HepG2 (cell line): ENCODE data around the gene MINDY1. TPM values are rescaled to one million over a fixed set of nuclear protein-coding genes. Genes with fewer than 3 reads are reported as not detected.

Source experiments
- ATAC-seq: fragments of 200-7000 bp; cut with Tn5 transposase; 3 replicates; pipeline ENCODE4 v1.9.1; 2020; ENCODE audit warnings: mild to moderate bottlenecking, moderate library complexity
- BruUV-seq: library from RNA; stranded (reverse); fragments of 400-500 nt; replicated peaks from 2 replicates; lab custom pipeline; 2021; lab: Mats Ljungman, UMichigan
- CTCF ChIA-PET: fragments of 300-600 bp; formaldehyde crosslinking; extraction: SDS; loops from one replicate; lab custom pipeline; 2021; ENCODE audit warnings: low total read pairs, inconsistent platforms, low intra/inter-chr PET ratio; lab: Yijun Ruan, JAX
- POLR2A ChIA-PET: fragments of 350-600 bp; sonication (Branson Sonifier 250); formaldehyde crosslinking; loops from one replicate; lab custom pipeline; 2020; ENCODE audit warnings: antibody characterized with exemption, inconsistent platforms; lab: Yijun Ruan, JAX
- DNase-seq: peaks from one replicate; pipeline ENCODE4 v3.0.0-alpha.2; 2015; ENCODE audit warnings: low spot score
- FAIRE-seq: peaks from 3 replicates; lab custom pipeline; 2011; peaks lifted over from hg19 to GRCh38; lab: Jason Lieb, UNC
- H2AFZ ChIP-seq: one replicate; pipeline ENCODE4 v1.6.1; 2011; ENCODE audit warnings: low read length, inconsistent platforms
- H3K27ac ChIP-seq: fragments of 300-600 bp; 3 replicates; pipeline ENCODE4 v1.8.0; 2011; ENCODE audit warnings: mixed run types, mild to moderate bottlenecking, mixed read lengths, low read length, inconsistent platforms; ENCODE audit not compliant: insufficient read depth; ENCODE audit errors: extremely low read length
- H3K27me3 ChIP-seq, 2 experiments: fragments of 200-600 bp in 1 of 2; 2 replicates in 1 of 2; 3 replicates in 1 of 2; pipeline versions ENCODE4 v1.6.0 to v1.8.0; 2011; ENCODE audit warnings: low read length in 2 of 2, mild to moderate bottlenecking in 2 of 2, moderate library complexity in 2 of 2, inconsistent platforms in 1 of 2; ENCODE audit not compliant: insufficient read depth in 2 of 2, control insufficient read depth in 1 of 2
- H3K36me3 ChIP-seq, 2 experiments: fragments of 200-600 bp in 1 of 2; replicated peaks in 1 of 2; 2 replicates in 1 of 2; 3 replicates in 1 of 2; pipeline versions ENCODE4 v1.5.1 to v1.8.0; 2011; ENCODE audit warnings: low read length in 2 of 2, inconsistent platforms in 1 of 2; ENCODE audit not compliant: insufficient read depth in 2 of 2, control insufficient read depth in 1 of 2
- H3K4me1 ChIP-seq: 2 replicates; pipeline ENCODE4 v1.5.1; 2012; ENCODE audit warnings: low read length, inconsistent platforms; ENCODE audit not compliant: insufficient read depth
- H3K4me2 ChIP-seq: 2 replicates; pipeline ENCODE4 v1.6.0; 2011; ENCODE audit warnings: low read depth, low read length, inconsistent platforms
- H3K4me3 ChIP-seq, 3 experiments: fragments of 200-600 bp in 1 of 3; sonication (generic), shearing (Covaris generic) in 1 of 3; replicated peaks in 1 of 3; 2 replicates each; pipeline ENCODE4 v1.5.1; 2011 to 2016; ENCODE audit warnings: low read length in 3 of 3, inconsistent platforms in 2 of 3, low read depth in 2 of 3, mild to moderate bottlenecking in 2 of 3, control low read depth in 1 of 3, mixed read lengths in 1 of 3; ENCODE audit not compliant: insufficient read depth in 1 of 3
- H3K79me2 ChIP-seq: one replicate; pipeline ENCODE4 v1.6.1; 2011; ENCODE audit warnings: low read length, inconsistent platforms; ENCODE audit not compliant: insufficient read depth
- H3K9ac ChIP-seq: 2 replicates; pipeline ENCODE4 v1.6.0; 2011; ENCODE audit warnings: mild to moderate bottlenecking, low read depth, low read length, inconsistent platforms; ENCODE audit not compliant: insufficient read depth
- H3K9me3 ChIP-seq: 2 replicates; pipeline ENCODE4 v1.5.1; 2012; ENCODE audit warnings: mild to moderate bottlenecking, low read length
- H4K20me1 ChIP-seq: 2 replicates; pipeline ENCODE4 v1.6.0; 2011; ENCODE audit warnings: inconsistent platforms, mild to moderate bottlenecking, low read length, moderate library complexity; ENCODE audit not compliant: insufficient read depth
- GPN1 ChIP-seq: sonication (generic); formaldehyde crosslinking; IDR thresholded peaks from 2 replicates; pipeline ENCODE4 v1.5.1; 2020; ENCODE audit warnings: missing genetic modification reagents, borderline replicate concordance
- RBFOX2 ChIP-seq: fragments of 200-400 bp; formaldehyde crosslinking; IDR thresholded peaks from 2 replicates; pipeline ENCODE4 v1.6.1; 2017; ENCODE audit warnings: low read depth, mild to moderate bottlenecking, low read length
- RBM22 ChIP-seq: fragments of 200-400 bp; formaldehyde crosslinking; optimal IDR thresholded peaks from 2 replicates; pipeline ENCODE3; 2017; ENCODE audit warnings: mild to moderate bottlenecking, low read length, moderate library complexity
- SRY ChIP-seq: sonication (generic); formaldehyde crosslinking; IDR thresholded peaks from 2 replicates; pipeline ENCODE4 v1.8.0; 2022; ENCODE audit warnings: mild to moderate bottlenecking, missing genetic modification reagents
- ZNF484 ChIP-seq: sonication (generic); formaldehyde crosslinking; IDR thresholded peaks from 2 replicates; pipeline ENCODE4 v1.5.1; 2020; ENCODE audit warnings: mild to moderate bottlenecking, low read depth, missing genetic modification reagents, borderline replicate concordance
- ZNF652 ChIP-seq: IDR thresholded peaks from 2 replicates; pipeline ENCODE4 v1.6.1; 2016; ENCODE audit warnings: low read depth, borderline replicate concordance
- ZNF7 ChIP-seq: IDR thresholded peaks from 2 replicates; pipeline ENCODE4 v1.6.1; 2016; ENCODE audit warnings: missing biosample characterization, missing genetic modification reagents
- ZNF891 ChIP-seq: sonication (generic); formaldehyde crosslinking; IDR thresholded peaks from 2 replicates; pipeline ENCODE4 v1.5.0; 2020; ENCODE audit warnings: mild to moderate bottlenecking, missing genetic modification reagents
- WGBS: methylation state at CpG from one replicate; pipeline ENCODE4 v1.1.6; 2017; ENCODE audit warnings: low lambda C conversion rate; 5-methylcytosine and 5-hydroxymethylcytosine counted together
- in situ Hi-C: cut with HindIII; loops from 2 replicates; pipeline ENCODE4 v1.10.0; 2017; ENCODE audit warnings: low pct_unique_long_range_greater_than_20kb; ENCODE audit not compliant: extremely low pct_ligation_motif_present
- intact Hi-C: fragments of 100-400 bp; cut with micrococcal nuclease; formaldehyde crosslinking; loops from one replicate; pipeline ENCODE4 v1.10.0; 2022; ENCODE audit not compliant: unreplicated experiment
- polyA plus RNA-seq, 8 experiments: library from polyadenylated mRNA; depleted of rRNA in 3 of 8; stranded (reverse) in 7 of 8; unstranded in 1 of 8; fragments of >200 nt; fragmentation: Illumina TruSeq in 4 of 8; extraction: Trizol in 4 of 8; gene quantifications; 2 replicates each; pipeline versions ENCODE4 v1.2.1 to v1.2.3, GENCODE V29; 2011 to 2016; ENCODE audit warnings: low read depth in 4 of 8, missing spikeins in 1 of 8, mixed read lengths in 1 of 8; ENCODE audit not compliant: insufficient read depth in 1 of 8
- total RNA-seq, 5 experiments: library from RNA; depleted of rRNA; stranded (reverse); fragments of >200 nt; fragmentation: Illumina TruSeq; extraction: Trizol; gene quantifications; 2 replicates each; pipeline ENCODE4 v1.2.3, GENCODE V29; 2016; ENCODE audit warnings: low read depth in 1 of 5
- TF ChIP-seq, protein P1 (sequence below): sonication (generic); formaldehyde crosslinking; IDR thresholded peaks from 2 replicates; pipeline ENCODE4 v1.4.0; 2020; ENCODE audit warnings: missing genetic modification reagents
- TF ChIP-seq, protein P2 (sequence below): sonication (generic); formaldehyde crosslinking; IDR thresholded peaks from 2 replicates; pipeline ENCODE4 v1.4.0; 2020; ENCODE audit warnings: mild to moderate bottlenecking, missing genetic modification reagents, borderline replicate concordance

MINDY1 gene
- total and polyA plus RNA-seq, 2 of the 13 experiments (the other 11 are each of a cell fraction or from before 2014, with no cell fraction given), result 11.1 to 15.0 TPM

DNA sequence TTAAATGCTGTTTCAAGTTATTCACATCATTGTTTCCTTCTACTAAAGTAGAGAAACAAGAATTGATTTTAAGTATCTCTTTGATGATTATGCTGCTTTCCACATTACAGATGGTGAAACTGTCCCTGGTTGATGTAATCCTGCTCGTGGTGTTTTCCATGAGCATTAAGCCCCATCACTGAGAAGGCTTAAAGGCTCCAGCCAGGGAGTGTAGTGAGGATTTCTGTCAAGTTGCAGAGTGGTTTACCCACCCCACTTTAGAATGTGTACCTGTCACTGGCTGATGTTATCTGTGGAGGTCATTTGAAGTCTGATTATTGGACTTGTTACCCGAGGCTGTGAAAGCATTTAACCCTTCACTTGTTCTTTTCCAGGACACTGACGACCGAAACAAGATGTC is 44.9 kb downstream of the MINDY1 start:
- no peak for DNase-seq
- intact Hi-C loops (no loop called here), in situ Hi-C loops (no loop called here)
- ChIA-PET POLR2A (interaction anchor here (1.0 to 3.0 kb wide), 5 partner anchors 9 to 45 kb away, joined by 3 to 12 read pairs (median 5); partner anchors contain the start of genes ANXA9, CERS2 and MINDY1), CTCF (interaction anchor here (0.9 kb wide), 1 partner anchor 18 kb away, joined by 5 read pairs; no protein-coding TSS in a partner anchor)
- Histone ChIP-seq H4K20me1 (0 out of 2 replicates have a peak, but pooled peaks cover 8% of the 10 kb centered on the region), H3K9ac (no peak overlapping the region), H3K4me1 (peaks cover 12% of the 10 kb centered on the region; the same call in 1 of the 2 replicates), H3K27ac (no peak overlapping the region), H3K9me3 (no peaks in the 10 kb centered on the region), H3K4me2 (no peak overlapping the region), H3K27me3 (no peaks in the 10 kb centered on the region), H2AFZ (no peak overlapping the region), H3K36me3 (peaks cover 31 to 75% of the 10 kb centered on the region in 2 experiments), H3K4me3 (no peak overlapping the region), H3K79me2 (no peaks in the 10 kb centered on the region)
- peak; percentile 53 for ATAC-seq
- WGBS, result 69% methylated on average over 4 of the region's 4 CpGs
- TF ChIP-seq, protein P1, sequence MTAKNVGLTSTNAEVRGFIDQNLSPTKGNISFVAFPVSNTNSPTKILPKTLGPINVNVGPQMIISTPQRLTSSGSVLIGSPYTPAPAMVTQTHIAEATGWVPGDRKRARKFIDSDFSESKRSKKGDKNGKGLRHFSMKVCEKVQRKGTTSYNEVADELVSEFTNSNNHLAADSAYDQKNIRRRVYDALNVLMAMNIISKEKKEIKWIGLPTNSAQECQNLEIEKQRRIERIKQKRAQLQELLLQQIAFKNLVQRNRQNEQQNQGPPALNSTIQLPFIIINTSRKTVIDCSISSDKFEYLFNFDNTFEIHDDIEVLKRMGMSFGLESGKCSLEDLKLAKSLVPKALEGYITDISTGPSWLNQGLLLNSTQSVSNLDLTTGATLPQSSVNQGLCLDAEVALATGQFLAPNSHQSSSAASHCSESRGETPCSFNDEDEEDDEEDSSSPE (CRISPR knock-in tag), result no peak
- TF ChIP-seq RBFOX2 (0 out of 2 replicates have a peak, but pooled peaks have one; percentile 12), ZNF652 (CRISPR knock-in tag) (peak; percentile 80)
- FAIRE-seq, result no peak
- BruUV-seq, result no TSS peak

DNA sequence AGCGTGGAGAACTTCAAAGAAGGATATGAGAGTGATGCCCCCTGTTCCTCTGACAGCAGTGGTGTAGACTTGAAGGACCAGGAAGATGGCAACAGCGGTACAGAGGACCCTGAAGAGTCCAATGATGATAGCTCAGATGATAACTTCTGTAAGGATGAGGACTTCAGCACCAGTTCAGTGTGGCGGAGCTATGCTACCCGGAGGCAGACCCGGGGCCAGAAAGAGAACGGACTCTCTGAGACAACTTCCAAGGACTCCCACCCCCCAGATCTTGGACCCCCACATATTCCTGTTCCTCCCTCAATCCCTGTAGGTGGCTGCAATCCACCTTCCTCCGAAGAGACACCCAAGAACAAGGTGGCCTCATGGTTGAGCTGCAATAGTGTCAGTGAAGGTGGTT is 46.1 kb downstream of the MINDY1 start:
- POLR2A ChIA-PET, result interaction anchor here (1.0 to 1.5 kb wide), 6 partner anchors 9 to 46 kb away, joined by 3 to 8 read pairs (median 4); partner anchors contain the start of genes ANXA9, CERS2, MINDY1 and SETDB1
- DNase-seq, result no peak
- ATAC-seq, result no peak
- H2AFZ ChIP-seq, result no peak overlapping the region
- H3K79me2 ChIP-seq, result no peaks in the 10 kb centered on the region
- TF ChIP-seq ZNF891 (no peak), ZNF7 (CRISPR knock-in tag) (no peak), SRY (no peak), GPN1 (CRISPR knock-in tag) (no peak), ZNF484 (CRISPR knock-in tag) (no peak), RBM22 (no peak)
- TF ChIP-seq, protein P2, sequence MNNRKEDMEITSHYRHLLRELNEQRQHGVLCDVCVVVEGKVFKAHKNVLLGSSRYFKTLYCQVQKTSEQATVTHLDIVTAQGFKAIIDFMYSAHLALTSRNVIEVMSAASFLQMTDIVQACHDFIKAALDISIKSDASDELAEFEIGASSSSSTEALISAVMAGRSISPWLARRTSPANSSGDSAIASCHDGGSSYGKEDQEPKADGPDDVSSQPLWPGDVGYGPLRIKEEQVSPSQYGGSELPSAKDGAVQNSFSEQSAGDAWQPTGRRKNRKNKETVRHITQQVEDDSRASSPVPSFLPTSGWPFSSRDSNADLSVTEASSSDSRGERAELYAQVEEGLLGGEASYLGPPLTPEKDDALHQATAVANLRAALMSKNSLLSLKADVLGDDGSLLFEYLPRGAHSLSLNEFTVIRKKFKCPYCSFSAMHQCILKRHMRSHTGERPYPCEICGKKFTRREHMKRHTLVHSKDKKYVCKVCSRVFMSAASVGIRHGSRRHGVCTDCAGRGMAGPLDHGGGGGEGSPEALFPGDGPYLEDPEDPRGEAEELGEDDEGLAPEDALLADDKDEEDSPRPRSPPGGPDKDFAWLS, result no peak
- TF ChIP-seq, all 625 proteins: peak for 0
- Histone ChIP-seq H3K4me2 (no peak overlapping the region), H3K27ac (no peak overlapping the region), H4K20me1 (0 out of 2 replicates have a peak, but pooled peaks cover 3% of the 10 kb centered on the region), H3K36me3 (peaks cover 21 to 65% of the 10 kb centered on the region in 2 experiments), H3K9ac (no peak overlapping the region), H3K4me1 (peaks cover 12% of the 10 kb centered on the region; the same call in 1 of the 2 replicates), H3K4me3 (no peak overlapping the region), H3K27me3 (no peaks in the 10 kb centered on the region), H3K9me3 (no peaks in the 10 kb centered on the region)
- BruUV-seq, result no TSS peak
- WGBS, result 92% methylated on average over 5 of the region's 7 CpGs
- in situ Hi-C loops (no loop called here), intact Hi-C loops (no loop called here)
- CTCF ChIA-PET, result no interaction called here
- FAIRE-seq, result no peak
